Trophoblast cell (in vitro differentiated cells and primary cell): ENCODE data around the gene TEX52.

Source experiments
- DNase-seq, 2 donors: peaks; one replicate each; pipeline ENCODE4 v3.0.0-alpha.2; 2016
- H2AFZ ChIP-seq: 2 replicates; pipeline ENCODE4 v1.6.1; 2013; ENCODE audit warnings: low read length, moderate library complexity, mild to moderate bottlenecking; ENCODE audit not compliant: insufficient read depth, poor library complexity
- H2AK5ac ChIP-seq: 2 replicates; pipeline ENCODE4 v1.6.1; 2013; ENCODE audit warnings: mild to moderate bottlenecking, low read length
- H2BK120ac ChIP-seq: 2 replicates; pipeline ENCODE4 v1.6.1; 2013; ENCODE audit warnings: low read length, mild to moderate bottlenecking, moderate library complexity; ENCODE audit not compliant: insufficient read depth, poor library complexity
- H2BK12ac ChIP-seq: 2 replicates; pipeline ENCODE4 v1.6.1; 2013; ENCODE audit warnings: mild to moderate bottlenecking, low read length, moderate library complexity
- H2BK5ac ChIP-seq: 2 replicates; pipeline ENCODE4 v1.6.1; 2013; ENCODE audit warnings: low read length, low read depth, moderate library complexity, mild to moderate bottlenecking; ENCODE audit not compliant: poor library complexity
- H3K14ac ChIP-seq: 2 replicates; pipeline ENCODE4 v1.6.1; 2013; ENCODE audit warnings: mild to moderate bottlenecking, low read length
- H3K18ac ChIP-seq: 2 replicates; pipeline ENCODE4 v1.6.1; 2013; ENCODE audit warnings: mild to moderate bottlenecking, low read length
- H3K23ac ChIP-seq: 2 replicates; pipeline ENCODE4 v1.6.1; 2013; ENCODE audit warnings: low read length
- H3K27ac ChIP-seq: 2 replicates; pipeline ENCODE4 v1.5.1; 2013; ENCODE audit warnings: low read depth, mild to moderate bottlenecking, inconsistent platforms, low read length, moderate library complexity
- H3K27me3 ChIP-seq: 2 replicates; pipeline ENCODE4 v1.6.1; 2013; ENCODE audit warnings: inconsistent platforms, mild to moderate bottlenecking, low read length, moderate library complexity; ENCODE audit not compliant: insufficient read depth
- H3K36me3 ChIP-seq, 2 experiments: 1 replicate in 1 of 2; 2 replicates in 1 of 2; pipeline ENCODE4 v1.6.1; 2013; ENCODE audit warnings: low read length in 2 of 2, mild to moderate bottlenecking in 2 of 2, moderate library complexity in 1 of 2; ENCODE audit not compliant: insufficient read depth in 2 of 2, control insufficient read depth in 1 of 2
- H3K4ac ChIP-seq: 2 replicates; pipeline ENCODE4 v1.6.1; 2013; ENCODE audit warnings: low read depth, mild to moderate bottlenecking, low read length, moderate library complexity
- H3K4me1 ChIP-seq, 2 experiments: 1 replicate in 1 of 2; 2 replicates in 1 of 2; pipeline ENCODE4 v1.6.1; 2013; ENCODE audit warnings: low read length in 2 of 2, mild to moderate bottlenecking in 2 of 2, moderate library complexity in 1 of 2; ENCODE audit not compliant: insufficient read depth in 2 of 2, control insufficient read depth in 1 of 2
- H3K4me2 ChIP-seq: 2 replicates; pipeline ENCODE4 v1.6.1; 2013; ENCODE audit warnings: inconsistent platforms, mild to moderate bottlenecking, low read length, moderate library complexity
- H3K4me3 ChIP-seq: 2 replicates; pipeline ENCODE4 v1.5.1; 2013; ENCODE audit warnings: mild to moderate bottlenecking, low read depth, low read length, inconsistent platforms
- H3K79me1 ChIP-seq: one replicate; pipeline ENCODE4 v1.6.1; 2013; ENCODE audit warnings: low read length
- H3K79me2 ChIP-seq: 2 replicates; pipeline ENCODE4 v1.6.1; 2013; ENCODE audit warnings: low read length, mild to moderate bottlenecking; ENCODE audit not compliant: control insufficient read depth, insufficient read depth, poor library complexity
- H3K9ac ChIP-seq: 2 replicates; pipeline ENCODE4 v1.6.1; 2013; ENCODE audit warnings: mild to moderate bottlenecking, low read length
- H3K9me3 ChIP-seq: 2 replicates; pipeline ENCODE4 v1.6.1; 2013; ENCODE audit warnings: low read depth, mild to moderate bottlenecking, control low read depth, inconsistent platforms, low read length; ENCODE audit not compliant: insufficient read depth
- H4K12ac ChIP-seq: 2 replicates; pipeline ENCODE4 v1.6.1; 2013; ENCODE audit warnings: low read depth, mild to moderate bottlenecking, low read length, moderate library complexity
- H4K8ac ChIP-seq: 2 replicates; pipeline ENCODE4 v1.6.1; 2013; ENCODE audit warnings: low read depth, mild to moderate bottlenecking, low read length, moderate library complexity
- H4K91ac ChIP-seq: one replicate; pipeline ENCODE4 v1.6.1; 2013; ENCODE audit warnings: low read depth, mild to moderate bottlenecking, low read length, moderate library complexity
- whole genome bisulfite sequencing: extraction: QIAGEN DNeasy Blood & Tissue Kit; methylation state at CpG from one replicate; pipeline ENCODE4 v1.1.7; 2013; ENCODE audit warnings: missing lambda C conversion rate; ENCODE audit not compliant: insufficient read length, insufficient coverage; ENCODE audit errors: extremely low coverage; 5-methylcytosine and 5-hydroxymethylcytosine counted together

TEX52 gene

DNA sequence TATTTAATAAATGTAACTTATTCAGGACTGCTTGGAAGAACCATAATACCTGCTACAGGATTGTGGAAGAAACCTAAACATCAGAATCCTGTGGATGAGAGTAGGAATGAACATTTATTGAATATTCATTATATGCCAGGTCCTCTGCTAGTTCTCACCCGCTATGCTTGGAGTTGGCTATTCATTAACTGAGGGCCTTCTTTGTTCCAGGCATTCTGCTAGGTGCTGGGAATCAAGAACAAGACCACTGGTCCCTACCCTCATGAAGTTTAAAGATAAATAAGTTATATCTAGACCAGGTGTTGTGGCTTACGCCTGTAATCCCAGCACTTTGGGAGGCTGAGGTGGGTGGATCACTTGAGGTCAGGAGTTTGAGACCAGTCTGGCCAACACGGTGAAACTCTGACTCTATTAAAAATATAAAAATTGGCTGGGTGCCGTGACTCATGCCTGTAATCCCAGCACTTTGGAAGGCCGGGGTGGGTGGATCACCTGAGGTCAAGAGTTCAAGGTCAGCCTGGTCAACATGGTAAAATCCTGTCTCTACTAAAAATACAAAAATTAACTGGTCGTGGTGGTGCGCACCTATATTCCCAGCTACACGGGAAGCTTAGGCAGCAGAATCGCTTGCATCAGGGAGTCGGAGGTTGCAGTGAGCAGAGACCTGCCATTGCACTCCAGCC lies 30.1 kb upstream of the TEX52 start:
- Histone ChIP-seq H3K18ac (no peak overlapping the region), H3K27ac (no peak overlapping the region), H2AK5ac (no peak overlapping the region), H3K4me1 (peaks cover 3% of the 10 kb centered on the region in 2 experiments), H2BK5ac (no peak overlapping the region), H3K27me3 (no peaks in the 10 kb centered on the region), H4K91ac (no peak overlapping the region), H2AFZ (no peak overlapping the region), H3K4me2 (no peak overlapping the region), H3K79me2 (peaks cover 8% of the 10 kb centered on the region), H4K8ac (no peak overlapping the region), H3K36me3 (peaks cover 5 to 12% of the 10 kb centered on the region in 2 experiments), H3K4ac (no peak overlapping the region), H3K9me3 (no peaks in the 10 kb centered on the region), H3K14ac (no peak overlapping the region), H3K79me1 (peaks cover 10% of the 10 kb centered on the region), H3K23ac (no peak overlapping the region), H4K12ac (no peak overlapping the region), H2BK12ac (no peak overlapping the region), H3K4me3 (no peak overlapping the region), H3K9ac (no peak overlapping the region), H2BK120ac (no peak overlapping the region)
- WGBS: no CpG with 5 or more reads among the region's 10 CpGs
- DNase-seq: no peak

DNA sequence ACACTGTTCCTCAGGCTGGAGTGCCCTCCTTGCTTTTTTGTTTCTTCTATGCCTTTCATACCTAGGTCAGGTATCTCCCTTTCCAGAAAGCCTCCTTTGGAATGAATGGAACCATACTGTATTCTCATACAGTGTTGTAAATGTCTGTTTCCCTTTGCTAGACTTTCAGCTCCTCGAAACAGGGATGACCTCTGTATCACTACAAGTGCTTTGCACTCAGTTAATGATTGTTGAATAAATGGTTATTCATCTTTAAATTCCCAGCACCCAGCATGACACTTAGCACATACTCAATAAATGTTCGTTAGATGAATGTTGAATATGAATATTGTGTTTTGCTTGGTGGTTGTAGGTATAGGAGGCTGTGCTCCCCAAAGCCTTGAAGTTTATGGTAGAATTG lies 28.0 kb upstream of the TEX52 start:
- DNase-seq: no peak
- H3K27ac ChIP-seq: no peak overlapping the region

DNA sequence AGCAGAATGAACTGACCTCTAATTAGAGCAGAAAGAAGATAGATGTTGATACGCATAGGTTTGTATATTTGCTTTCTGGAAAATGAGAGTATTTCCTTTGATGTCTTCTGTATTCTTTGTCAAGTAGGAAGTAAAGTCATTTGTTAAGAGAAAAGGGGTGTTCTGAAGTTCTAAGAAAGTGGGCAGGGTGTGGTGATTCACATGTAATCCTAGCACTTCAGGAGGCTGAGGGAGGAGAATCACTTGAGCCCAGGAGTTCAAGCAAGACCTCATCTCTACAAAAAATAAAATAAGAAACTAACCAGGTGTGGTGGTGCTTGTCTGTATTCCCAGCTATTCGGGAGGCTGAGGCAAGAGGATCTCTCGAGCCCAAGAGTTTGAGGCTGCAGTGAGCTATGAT lies 23.0 kb upstream of the TEX52 start:
- peaks cover 5 to 9% of the 10 kb centered on the region in 2 experiments for H3K4me1 ChIP-seq
- no peak overlapping the region for H2BK120ac ChIP-seq
- H4K91ac ChIP-seq: no peak overlapping the region
- H3K79me1 ChIP-seq: peaks cover 12% of the 10 kb centered on the region
- H3K36me3 ChIP-seq: peaks cover 0 to 3% of the 10 kb centered on the region in 2 experiments
- no peak overlapping the region for H3K4me3 ChIP-seq
- DNase-seq: no peak
- WGBS: no CpG with 5 or more reads among the region's 3 CpGs
- peaks cover 13% of the 10 kb centered on the region for H3K79me2 ChIP-seq
- no peak overlapping the region for H3K14ac ChIP-seq
- no peak overlapping the region for H3K27ac ChIP-seq
- H3K4me2 ChIP-seq: no peak overlapping the region
- H2BK12ac ChIP-seq: no peak overlapping the region
- no peak overlapping the region for H3K23ac ChIP-seq
- H3K4ac ChIP-seq: peak overlapping the region; percentile 44
- H2AFZ ChIP-seq: no peak overlapping the region
- H3K18ac ChIP-seq: no peak overlapping the region
- no peak overlapping the region for H4K8ac ChIP-seq
- no peaks in the 10 kb centered on the region for H3K9me3 ChIP-seq
- no peak overlapping the region for H2AK5ac ChIP-seq
- no peaks in the 10 kb centered on the region for H3K27me3 ChIP-seq
- no peak overlapping the region for H3K9ac ChIP-seq
- no peak overlapping the region for H4K12ac ChIP-seq
- no peak overlapping the region for H2BK5ac ChIP-seq

More for the DNA sequence above, 28.0 kb upstream of the TEX52 start:
- H3K4me1 ChIP-seq: no peaks in the 10 kb centered on the region
- H3K27me3 ChIP-seq: no peaks in the 10 kb centered on the region
- no CpG with 5 or more reads among the region's 2 CpGs for WGBS
- no peak overlapping the region for H3K23ac ChIP-seq
- no peak overlapping the region for H2AFZ ChIP-seq
- H3K79me1 ChIP-seq: no peaks in the 10 kb centered on the region
- no peak overlapping the region for H3K4ac ChIP-seq
- H3K36me3 ChIP-seq: peaks cover 5 to 12% of the 10 kb centered on the region in 2 experiments
- H2BK5ac ChIP-seq: no peak overlapping the region
- H3K4me3 ChIP-seq: no peak overlapping the region
- H2BK12ac ChIP-seq: no peak overlapping the region
- H3K79me2 ChIP-seq: no peaks in the 10 kb centered on the region
- no peak overlapping the region for H3K18ac ChIP-seq
- H4K91ac ChIP-seq: no peak overlapping the region
- H3K9ac ChIP-seq: no peak overlapping the region
- H4K12ac ChIP-seq: no peak overlapping the region
- no peaks in the 10 kb centered on the region for H3K9me3 ChIP-seq
- no peak overlapping the region for H4K8ac ChIP-seq
- H2AK5ac ChIP-seq: no peak overlapping the region
- H3K14ac ChIP-seq: no peak overlapping the region
- no peak overlapping the region for H3K4me2 ChIP-seq
- no peak overlapping the region for H2BK120ac ChIP-seq

DNA sequence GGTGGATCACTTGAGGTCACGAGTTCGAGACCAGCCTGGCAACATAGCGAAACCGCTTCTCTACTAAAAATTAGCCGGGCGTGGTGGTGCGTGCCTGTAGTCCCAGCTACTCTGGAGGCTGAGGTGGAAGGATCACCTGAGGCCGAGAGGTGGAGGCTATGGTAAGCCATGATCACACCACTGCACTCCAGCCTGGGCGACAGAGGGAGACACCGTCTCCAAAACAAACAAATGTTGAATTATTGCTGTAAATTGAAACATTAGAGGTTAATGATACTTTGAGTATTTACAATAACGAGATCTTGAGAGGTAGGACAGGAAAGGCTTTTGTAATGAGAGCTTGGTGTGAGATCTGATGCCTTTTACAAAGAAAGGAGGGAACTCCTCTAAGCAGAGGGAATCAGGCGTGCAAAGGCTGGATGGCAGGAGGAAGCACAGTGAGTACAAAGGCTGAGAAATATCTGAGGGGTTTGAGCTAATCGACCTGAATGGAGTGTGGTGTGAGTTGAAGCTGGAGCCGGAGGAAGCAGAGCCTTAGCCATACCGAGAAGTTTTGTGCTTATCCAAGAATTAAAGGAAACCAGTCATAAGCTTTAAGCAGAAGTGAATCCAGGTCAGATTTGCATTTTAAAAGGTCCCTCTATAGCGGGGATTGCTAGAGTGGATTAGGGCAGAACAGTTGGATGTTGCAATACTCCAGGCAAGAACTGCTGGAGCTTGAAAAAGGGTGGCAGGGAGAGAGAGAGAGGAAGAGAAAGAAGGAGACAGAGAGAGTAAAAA lies 21.3 kb upstream of the TEX52 start:
- H3K79me2 ChIP-seq: peaks cover 13% of the 10 kb centered on the region

More for the DNA sequence above, 21.3 kb upstream of the TEX52 start:
- Histone ChIP-seq H4K12ac (peak overlapping the region; percentile 90), H3K23ac (no peak overlapping the region), H2BK12ac (no peak overlapping the region), H3K79me1 (peaks cover 12% of the 10 kb centered on the region), H3K18ac (peak overlapping the region; percentile 39), H2BK5ac (no peak overlapping the region), H3K14ac (peak overlapping the region; percentile 93), H2AFZ (no peak overlapping the region), H3K4me3 (peak overlapping the region; percentile 98), H4K91ac (peak overlapping the region; percentile 88), H3K9me3 (no peaks in the 10 kb centered on the region), H3K4me1 (peaks cover 5 to 9% of the 10 kb centered on the region in 2 experiments), H3K9ac (no peak overlapping the region), H3K27ac (no peak overlapping the region), H3K36me3 (peaks cover 8 to 12% of the 10 kb centered on the region in 2 experiments), H3K4ac (peak overlapping the region; percentile 95), H2AK5ac (peak overlapping the region; percentile 84), H2BK120ac (no peak overlapping the region), H4K8ac (peak overlapping the region; percentile 92), H3K27me3 (no peaks in the 10 kb centered on the region), H3K4me2 (peak overlapping the region; percentile 72)
- no CpG with 5 or more reads among the region's 16 CpGs for WGBS
- peak in 1 of 2 donors; percentile 18 for DNase-seq
